ENCODE data around the gene ENO2. TPM values are rescaled to one million over a fixed set of nuclear protein-coding genes. Genes with fewer than 3 reads are reported as not detected.

The ENO2 gene
- total and polyA plus RNA-seq, 11 donors, result 4.6 to 30.9 (median 11.6) TPM

DNA sequence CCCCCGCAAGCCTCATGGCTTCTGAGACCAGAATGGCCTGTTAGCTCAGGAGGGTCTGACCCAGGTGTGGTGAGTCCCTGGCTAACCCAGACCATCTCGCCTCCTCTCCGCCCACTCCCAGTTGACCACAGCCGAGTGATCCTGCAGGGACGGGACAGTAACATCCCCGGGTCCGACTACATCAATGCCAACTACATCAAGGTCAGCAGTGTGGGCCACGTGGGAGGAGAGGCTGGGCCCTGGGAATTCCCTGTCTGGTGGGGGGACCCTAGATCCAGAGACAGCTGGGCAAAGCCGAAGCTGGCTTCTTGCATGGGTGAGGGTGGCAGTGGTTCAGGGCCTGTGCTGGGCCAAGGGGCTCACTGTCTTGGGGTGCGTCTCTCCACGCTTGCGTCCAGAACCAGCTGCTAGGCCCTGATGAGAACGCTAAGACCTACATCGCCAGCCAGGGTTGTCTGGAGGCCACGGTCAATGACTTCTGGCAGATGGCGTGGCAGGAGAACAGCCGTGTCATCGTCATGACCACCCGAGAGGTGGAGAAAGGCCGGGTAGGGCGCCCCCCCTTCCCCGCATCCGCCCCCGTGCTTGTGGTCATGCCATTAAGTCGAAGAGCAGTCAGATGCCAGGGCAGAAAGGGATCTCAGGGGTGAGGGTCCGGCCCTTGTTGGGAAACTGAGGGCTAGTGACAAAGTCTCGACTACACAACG, 41.8 kb downstream of the ENO2 start:
- intact Hi-C loops (cut with DNase I), result no loop called here
- Histone ChIP-seq H3K4me1 (peaks cover 0 to 83% (median 35%) of the 10 kb centered on the region in 12 donors), H3K9me3 (no peaks in the 10 kb centered on the region), H3K27me3 (no peaks in the 10 kb centered on the region), H3K27ac (peak overlapping the region in 1 of 12 donors; percentile 97), H3K36me3 (peaks cover 0 to 55% (median 0%) of the 10 kb centered on the region in 9 donors), H3K4me3 (no peak overlapping the region)
- DNase-seq (peak in 1 of 5 donors; percentile 22), ATAC-seq (no peak)
- TF ChIP-seq, protein P1, sequence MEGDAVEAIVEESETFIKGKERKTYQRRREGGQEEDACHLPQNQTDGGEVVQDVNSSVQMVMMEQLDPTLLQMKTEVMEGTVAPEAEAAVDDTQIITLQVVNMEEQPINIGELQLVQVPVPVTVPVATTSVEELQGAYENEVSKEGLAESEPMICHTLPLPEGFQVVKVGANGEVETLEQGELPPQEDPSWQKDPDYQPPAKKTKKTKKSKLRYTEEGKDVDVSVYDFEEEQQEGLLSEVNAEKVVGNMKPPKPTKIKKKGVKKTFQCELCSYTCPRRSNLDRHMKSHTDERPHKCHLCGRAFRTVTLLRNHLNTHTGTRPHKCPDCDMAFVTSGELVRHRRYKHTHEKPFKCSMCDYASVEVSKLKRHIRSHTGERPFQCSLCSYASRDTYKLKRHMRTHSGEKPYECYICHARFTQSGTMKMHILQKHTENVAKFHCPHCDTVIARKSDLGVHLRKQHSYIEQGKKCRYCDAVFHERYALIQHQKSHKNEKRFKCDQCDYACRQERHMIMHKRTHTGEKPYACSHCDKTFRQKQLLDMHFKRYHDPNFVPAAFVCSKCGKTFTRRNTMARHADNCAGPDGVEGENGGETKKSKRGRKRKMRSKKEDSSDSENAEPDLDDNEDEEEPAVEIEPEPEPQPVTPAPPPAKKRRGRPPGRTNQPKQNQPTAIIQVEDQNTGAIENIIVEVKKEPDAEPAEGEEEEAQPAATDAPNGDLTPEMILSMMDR (IDR thresholded peaks at IDR 0.05), result no peak
- TF ChIP-seq POLR2A (IDR thresholded peaks at IDR 0.05), result no peak
- WGBS, 4 donors, result 86 to 90% (median 87%) methylated on average over 18 to 28 of the region's 28 CpGs

DNA sequence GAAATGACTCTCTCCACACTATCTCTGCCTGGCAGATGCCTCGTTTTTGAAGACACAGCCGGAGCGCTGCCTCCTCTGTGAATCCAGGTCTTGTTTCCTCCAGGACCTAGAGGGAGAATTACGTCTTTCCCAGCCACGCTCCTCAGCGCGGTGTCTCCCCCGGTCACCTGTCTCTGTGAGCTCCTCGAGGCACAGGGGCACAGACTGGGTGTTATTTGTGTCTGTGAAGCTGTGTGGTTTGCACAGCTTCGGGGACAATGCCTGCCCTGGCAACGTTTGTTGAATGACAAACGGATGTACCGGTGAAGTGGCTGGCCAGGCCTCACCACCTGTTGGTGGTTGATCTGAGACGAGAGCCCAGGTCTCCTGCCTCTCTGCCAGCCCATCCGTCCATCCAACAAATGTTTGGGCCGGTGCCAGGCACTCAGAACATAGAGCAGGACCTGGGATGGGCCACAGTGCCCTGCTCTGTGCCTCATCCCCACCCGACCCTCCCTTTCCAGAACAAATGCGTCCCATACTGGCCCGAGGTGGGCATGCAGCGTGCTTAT, 42.8 kb downstream of the ENO2 start:
- DNase-seq, result peak in 1 of 5 donors; percentile 22
- 84 to 88% (median 88%) methylated on average over 17 to 20 of the region's 20 CpGs for WGBS, 4 donors
- peak overlapping the region in 1 of 12 donors; percentile 97 for H3K27ac ChIP-seq
- no peak for TF ChIP-seq POLR2A (IDR thresholded peaks at IDR 0.05)
- TF ChIP-seq, protein P1 (IDR thresholded peaks at IDR 0.05), result no peak
- H3K4me1 ChIP-seq, result peaks cover 2 to 94% (median 45%) of the 10 kb centered on the region in 12 donors
- H3K27me3 ChIP-seq, result no peaks in the 10 kb centered on the region
- no peak for ATAC-seq
- H3K36me3 ChIP-seq, result peaks cover 0 to 55% (median 0%) of the 10 kb centered on the region in 9 donors
- H3K9me3 ChIP-seq, result no peaks in the 10 kb centered on the region
- H3K4me3 ChIP-seq, result peak overlapping the region in 1 of 12 donors; percentile 42
- intact Hi-C loops (cut with DNase I), result no loop called here

GRCh38 chr12:6957741-6958608, 43.6 kb downstream of the ENO2 start:
- WGBS, 4 donors, result 88 to 91% (median 90%) methylated on average over 26 to 28 of the region's 28 CpGs
- H3K4me1 ChIP-seq, result peaks cover 2 to 100% (median 48%) of the 10 kb centered on the region in 12 donors
- H3K4me3 ChIP-seq, result peak overlapping the region in 1 of 12 donors; percentile 42
- DNase-seq (peak in 1 of 5 donors; percentile 20), ATAC-seq (no peak)
- TF ChIP-seq, protein P1 (IDR thresholded peaks at IDR 0.05), result no peak
- TF ChIP-seq POLR2A (IDR thresholded peaks at IDR 0.05), result no peak
- peaks cover 0 to 55% (median 0%) of the 10 kb centered on the region in 9 donors for H3K36me3 ChIP-seq
- H3K9me3 ChIP-seq, result no peaks in the 10 kb centered on the region
- peak overlapping the region in 10 of 12 donors; percentile 71 to 97 (median 86) for H3K27ac ChIP-seq
- no peaks in the 10 kb centered on the region for H3K27me3 ChIP-seq
- intact Hi-C loops (cut with DNase I), result no loop called here
